NCI-H2029 (cell line): Measurements from ENCODE around the gene ACSF3.
"Not testable (repeated sequence)": the region's sequence is repeated elsewhere in the genome, so short reads cannot be mapped to it uniquely, and the experiment has no call there.

Experiments
- DNase-seq: peaks from one replicate; lab custom pipeline; 2025; lab: John Stamatoyannopoulos, UW

Gene ACSF3

GRCh38 chr16:89161763-89162713 lies 68.4 kb downstream of the ACSF3 start:
- DNase-seq = no peak

GRCh38 chr16:89163297-89163696 lies 69.6 kb downstream of the ACSF3 start:
- no peak for DNase-seq

- no peak for DNase-seq
Measured at GRCh38 chr16:89164436-89164835, 70.8 kb downstream of the ACSF3 start.

- DNase-seq = no peak
Measured at GRCh38 chr16:89164847-89165680, 71.4 kb downstream of the ACSF3 start.

- not testable (repeated sequence) for DNase-seq
Measured at GRCh38 chr16:89165681-89165979, 72.0 kb downstream of the ACSF3 start.

GRCh38 chr16:89166696-89167424 lies 73.2 kb downstream of the ACSF3 start:
- no peak for DNase-seq

- DNase-seq = peak; percentile 40
Measured at GRCh38 chr16:89167425-89167941, 73.8 kb downstream of the ACSF3 start.

GRCh38 chr16:89168381-89169189 lies 74.9 kb downstream of the ACSF3 start:
- DNase-seq = no peak

- no peak for DNase-seq
Measured at GRCh38 chr16:89169778-89170177, 76.1 kb downstream of the ACSF3 start.

- peak; percentile 25 for DNase-seq
Measured at GRCh38 chr16:89170346-89171215, 76.9 kb downstream of the ACSF3 start.

- peak; percentile 85 for DNase-seq
Measured at GRCh38 chr16:89171216-89172170, 77.8 kb downstream of the ACSF3 start, which contains the start of gene CDH15. Gene CDH15 (plus strand): TSS chr16:89171748. CDS start chr16:89171832, 84 bp downstream.

GRCh38 chr16:89172171-89172527 lies 78.5 kb downstream of the ACSF3 start:
- DNase-seq = no peak

GRCh38 chr16:89172528-89173173 lies 79.0 kb downstream of the ACSF3 start:
- no peak for DNase-seq

- no peak for DNase-seq
Measured at GRCh38 chr16:89173174-89173921, 79.7 kb downstream of the ACSF3 start.

GRCh38 chr16:89174055-89174827 lies 80.6 kb downstream of the ACSF3 start:
- DNase-seq = no peak

- no peak for DNase-seq
Measured at GRCh38 chr16:89174877-89175276, 81.2 kb downstream of the ACSF3 start.
